GM23338 (cell line): ENCODE measurements around the gene KRTAP10-10. TPM values are rescaled to one million over a fixed set of nuclear protein-coding genes. Genes with fewer than 3 reads are reported as not detected.
A peak's percentile ranks its signal among the peaks of the same experiment; 100 is the strongest.

ENCODE experiments used
- ATAC-seq: fragments of 200-7000 bp; cut with Tn5 transposase; 3 replicates; pipeline ENCODE4 v1.9.1; 2020
- DNase-seq: peaks from one replicate; pipeline ENCODE4 v3.0.0-alpha.2; 2015; ENCODE audit warnings: low spot score
- H2AFZ ChIP-seq: fragments of 200-600 bp; sonication (generic); 2 replicates; pipeline ENCODE4 v1.8.0; 2016; ENCODE audit warnings: antibody characterized with exemption, mild to moderate bottlenecking, moderate library complexity
- H3F3A ChIP-seq: fragments of 200-600 bp; sonication (generic); replicated peaks from 2 replicates; pipeline ENCODE4 v1.8.0; 2017; ENCODE audit warnings: antibody characterized with exemption, mixed run types, low read depth
- H3K27ac ChIP-seq: fragments of 200-600 bp; sonication (generic); 2 replicates; pipeline ENCODE4 v1.6.1; 2016; ENCODE audit warnings: low read depth
- H3K27me3 ChIP-seq: fragments of 200-600 bp; sonication (generic); 2 replicates; pipeline ENCODE4 v1.8.0; 2016; ENCODE audit warnings: mild to moderate bottlenecking, mixed run types, moderate library complexity; ENCODE audit not compliant: insufficient read depth
- H3K36me3 ChIP-seq: fragments of 200-600 bp; sonication (generic); 2 replicates; pipeline ENCODE4 v1.8.0; 2016; ENCODE audit warnings: mild to moderate bottlenecking; ENCODE audit not compliant: insufficient read depth
- H3K4me1 ChIP-seq: fragments of 200-600 bp; sonication (generic); 2 replicates; pipeline ENCODE4 v1.8.0; 2016; ENCODE audit warnings: mild to moderate bottlenecking, moderate library complexity; ENCODE audit not compliant: insufficient read depth
- H3K4me2 ChIP-seq: fragments of 200-600 bp; sonication (generic); 2 replicates; pipeline ENCODE4 v1.7.1; 2017; ENCODE audit warnings: mixed run types
- H3K4me3 ChIP-seq: fragments of 200-600 bp; sonication (generic); 2 replicates; pipeline ENCODE4 v1.6.1; 2016; ENCODE audit warnings: mixed run types
- H3K79me2 ChIP-seq: fragments of 200-600 bp; sonication (generic); replicated peaks from 2 replicates; pipeline ENCODE4 v1.8.0; 2017; ENCODE audit warnings: mild to moderate bottlenecking; ENCODE audit not compliant: insufficient read depth
- H3K9me2 ChIP-seq: fragments of 200-600 bp; sonication (generic); 2 replicates; pipeline ENCODE4 v1.8.0; 2017; ENCODE audit not compliant: insufficient read depth
- H4K20me1 ChIP-seq: fragments of 200-600 bp; sonication (generic); replicated peaks from 2 replicates; pipeline ENCODE4 v1.8.0; 2017; ENCODE audit warnings: mild to moderate bottlenecking; ENCODE audit not compliant: insufficient read depth
- H3K27ac Mint-ChIP-seq: 2 replicates; pipeline ENCODE4 v1.8.0; 2020; ENCODE audit warnings: inconsistent platforms, mild to moderate bottlenecking, moderate library complexity, mixed read lengths
- H3K27me3 Mint-ChIP-seq: 3 replicates; pipeline ENCODE4 v1.8.0; 2022; ENCODE audit warnings: low read depth, mild to moderate bottlenecking, moderate library complexity, mixed read lengths, inconsistent platforms; ENCODE audit not compliant: insufficient read depth, poor library complexity
- H3K36me3 Mint-ChIP-seq: 3 replicates; pipeline ENCODE4 v1.8.0; 2021; ENCODE audit warnings: low read depth, mild to moderate bottlenecking, inconsistent platforms, moderate library complexity, mixed read lengths
- H3K4me1 Mint-ChIP-seq: 3 replicates; pipeline ENCODE4 v1.8.0; 2020; ENCODE audit warnings: mild to moderate bottlenecking, inconsistent platforms, mixed read lengths
- H3K4me3 Mint-ChIP-seq: 3 replicates; pipeline ENCODE4 v1.8.0; 2021; ENCODE audit warnings: moderate library complexity, mild to moderate bottlenecking, inconsistent platforms, mixed read lengths
- H3K9me3 Mint-ChIP-seq: 3 replicates; pipeline ENCODE4 v1.8.0; 2020; ENCODE audit warnings: moderate library complexity, mild to moderate bottlenecking, inconsistent platforms, mixed read lengths
- CREB1 ChIP-seq: fragments of 250-450 bp; sonication (Bioruptor Pico); IDR thresholded peaks from 2 replicates; pipeline ENCODE4 v1.5.0; 2020; ENCODE audit warnings: low read depth, mild to moderate bottlenecking, moderate library complexity
- EZH2 ChIP-seq: fragments of 200-600 bp; sonication (generic); IDR thresholded peaks from one replicate; pipeline ENCODE4 v1.8.0; 2017; ENCODE audit warnings: antibody characterized with exemption, mild to moderate bottlenecking, low read depth; ENCODE audit not compliant: unreplicated experiment
- EZH2phosphoT487 ChIP-seq: fragments of 200-600 bp; sonication (generic); IDR thresholded peaks from one replicate; pipeline ENCODE4 v1.8.1; 2018; ENCODE audit warnings: antibody characterized with exemption; ENCODE audit not compliant: unreplicated experiment
- JUNB ChIP-seq: IDR thresholded peaks from one replicate; pipeline ENCODE4 v1.6.1; 2016; ENCODE audit warnings: antibody characterized with exemption; ENCODE audit not compliant: unreplicated experiment
- NANOG ChIP-seq: IDR thresholded peaks from 2 replicates; pipeline ENCODE4 v1.6.1; 2016; ENCODE audit warnings: antibody characterized with exemption, borderline replicate concordance
- POLR2AphosphoS5 ChIP-seq: IDR thresholded peaks from 2 replicates; pipeline ENCODE4 v1.6.1; 2016; ENCODE audit warnings: antibody characterized with exemption, low read depth
- STAT1 ChIP-seq: IDR thresholded peaks from one replicate; pipeline ENCODE4 v1.6.1; 2016; ENCODE audit warnings: antibody characterized with exemption; ENCODE audit not compliant: unreplicated experiment
- ZNF114 ChIP-seq: fragments of 250-450 bp; sonication (Bioruptor Pico); IDR thresholded peaks from 2 replicates; pipeline ENCODE4 v1.5.0; 2020; ENCODE audit warnings: mild to moderate bottlenecking, moderate library complexity
- ZNF331 ChIP-seq: fragments of 250-450 bp; sonication (Bioruptor Pico); IDR thresholded peaks from 2 replicates; pipeline ENCODE4 v1.5.0; 2020; ENCODE audit warnings: low read depth, mild to moderate bottlenecking, moderate library complexity
- polyA plus RNA-seq: library from polyadenylated mRNA; unstranded; fragments of >200 nt; fragmentation: Nextera tagmentation; extraction: Ambion mirVana; gene quantifications from 2 replicates; pipeline ENCODE4 v1.2.1, GENCODE V29; 2016
- total RNA-seq: library from RNA; depleted of rRNA; stranded (reverse); fragments of >200 nt; shearing (Covaris generic); gene quantifications from 2 replicates; pipeline ENCODE4 v1.2.3, GENCODE V29; 2014
- TF ChIP-seq, protein P1 (sequence below), 2 experiments: fragments of 200-600 bp in 1 of 2; sonication (generic) in 1 of 2; conservative IDR thresholded peaks; 2 replicates each; pipeline versions ENCODE4 v1.5.1 to v1.6.1; 2016 to 2017; ENCODE audit warnings: antibody characterized with exemption in 2 of 2, low read depth in 2 of 2, mild to moderate bottlenecking in 2 of 2, moderate library complexity in 1 of 2
- TF ChIP-seq, protein P2 (sequence below): fragments of 250-450 bp; sonication (Bioruptor Pico); IDR thresholded peaks from 2 replicates; pipeline ENCODE4 v1.5.0; 2020; ENCODE audit warnings: mild to moderate bottlenecking, moderate library complexity
- TF ChIP-seq, protein P3 (sequence below): IDR thresholded peaks from one replicate; pipeline ENCODE4 v1.6.1; 2018; ENCODE audit warnings: antibody characterized with exemption; ENCODE audit not compliant: unreplicated experiment
- TF ChIP-seq, protein P4 (sequence below): IDR thresholded peaks from 2 replicates; pipeline ENCODE4 v1.6.1; 2016; ENCODE audit warnings: antibody characterized with exemption

The KRTAP10-10 gene
- total and polyA plus RNA-seq, 2 experiments from 2014 or later, result not detected

DNA sequence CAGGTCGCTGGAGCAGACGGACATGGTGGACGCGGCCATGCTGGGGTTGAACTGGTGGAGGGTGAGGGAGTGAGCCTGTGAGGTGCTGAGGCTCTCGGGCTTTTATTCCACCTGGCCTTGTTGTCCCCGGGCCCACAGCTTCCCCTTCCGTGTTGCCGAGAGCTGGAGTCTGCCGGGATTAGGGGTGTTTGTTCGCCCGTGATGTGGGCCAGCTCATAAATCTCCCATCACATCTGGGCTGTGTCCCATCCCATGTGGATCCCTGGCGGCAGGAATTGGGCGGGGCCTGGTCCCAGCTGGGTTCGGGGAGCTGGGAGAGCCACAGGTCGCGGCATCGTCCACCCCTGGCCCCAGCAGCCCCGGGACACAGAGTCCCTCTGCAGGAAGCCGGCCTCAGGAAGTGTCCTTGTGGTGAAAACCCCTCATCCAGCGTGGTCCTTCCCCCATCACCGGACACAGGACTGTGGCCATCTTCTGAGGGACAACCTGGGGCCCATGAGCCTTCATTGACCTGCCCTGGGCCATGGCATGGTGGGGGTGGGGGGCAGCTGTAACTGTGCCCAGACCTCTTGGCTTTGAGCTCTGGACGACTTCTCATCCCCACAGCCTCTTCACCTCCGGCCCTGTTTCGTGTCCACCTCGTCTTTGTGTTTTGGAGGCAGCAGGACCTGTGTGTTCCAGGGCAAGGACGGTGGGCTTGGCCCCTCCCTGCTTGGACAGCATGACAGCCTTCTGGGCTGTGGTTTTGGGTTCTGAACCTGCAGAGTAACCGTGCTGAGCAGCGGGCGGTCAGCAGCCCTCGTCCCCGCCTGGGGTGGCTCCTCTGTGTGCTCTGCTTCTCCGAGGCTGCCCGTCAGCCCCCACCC is 44.5 kb upstream of the KRTAP10-10 start, which contains the start of gene KRTAP10-6:
Gene KRTAP10-6, minus strand, starts transcription at position 60 of the 866 bp plus-strand sequence. Its CDS starts 21 bp downstream, at position 39.
- H3K9me2 ChIP-seq, result no peaks in the 10 kb centered on the region
- H3K27ac Mint-ChIP-seq, result 0 out of 2 replicates have a peak within 1 kb of the TSS, but pooled peaks have one; percentile 58
- no peaks in the 10 kb centered on the region for H3K36me3 ChIP-seq
- H3K27ac ChIP-seq, result no peak within 1 kb of the TSS
- no peaks in the 10 kb centered on the region; the same call in 2 of the 3 replicates for H3K9me3 Mint-ChIP-seq
- peaks cover 19% of the 10 kb centered on the region for H3K4me1 ChIP-seq
- peaks cover 14% of the 10 kb centered on the region for H3K4me1 Mint-ChIP-seq
- no peak within 1 kb of the TSS for H3K4me3 Mint-ChIP-seq
- TF ChIP-seq, protein P1, sequence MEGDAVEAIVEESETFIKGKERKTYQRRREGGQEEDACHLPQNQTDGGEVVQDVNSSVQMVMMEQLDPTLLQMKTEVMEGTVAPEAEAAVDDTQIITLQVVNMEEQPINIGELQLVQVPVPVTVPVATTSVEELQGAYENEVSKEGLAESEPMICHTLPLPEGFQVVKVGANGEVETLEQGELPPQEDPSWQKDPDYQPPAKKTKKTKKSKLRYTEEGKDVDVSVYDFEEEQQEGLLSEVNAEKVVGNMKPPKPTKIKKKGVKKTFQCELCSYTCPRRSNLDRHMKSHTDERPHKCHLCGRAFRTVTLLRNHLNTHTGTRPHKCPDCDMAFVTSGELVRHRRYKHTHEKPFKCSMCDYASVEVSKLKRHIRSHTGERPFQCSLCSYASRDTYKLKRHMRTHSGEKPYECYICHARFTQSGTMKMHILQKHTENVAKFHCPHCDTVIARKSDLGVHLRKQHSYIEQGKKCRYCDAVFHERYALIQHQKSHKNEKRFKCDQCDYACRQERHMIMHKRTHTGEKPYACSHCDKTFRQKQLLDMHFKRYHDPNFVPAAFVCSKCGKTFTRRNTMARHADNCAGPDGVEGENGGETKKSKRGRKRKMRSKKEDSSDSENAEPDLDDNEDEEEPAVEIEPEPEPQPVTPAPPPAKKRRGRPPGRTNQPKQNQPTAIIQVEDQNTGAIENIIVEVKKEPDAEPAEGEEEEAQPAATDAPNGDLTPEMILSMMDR (conservative IDR thresholded peaks at IDR 0.05; ENCODE audit: low read depth in 2 of 2), result no peak
- no peak for TF ChIP-seq ZNF331
- TF ChIP-seq EZH2, result no peak
- TF ChIP-seq EZH2phosphoT487, result no peak
- TF ChIP-seq, protein P2, sequence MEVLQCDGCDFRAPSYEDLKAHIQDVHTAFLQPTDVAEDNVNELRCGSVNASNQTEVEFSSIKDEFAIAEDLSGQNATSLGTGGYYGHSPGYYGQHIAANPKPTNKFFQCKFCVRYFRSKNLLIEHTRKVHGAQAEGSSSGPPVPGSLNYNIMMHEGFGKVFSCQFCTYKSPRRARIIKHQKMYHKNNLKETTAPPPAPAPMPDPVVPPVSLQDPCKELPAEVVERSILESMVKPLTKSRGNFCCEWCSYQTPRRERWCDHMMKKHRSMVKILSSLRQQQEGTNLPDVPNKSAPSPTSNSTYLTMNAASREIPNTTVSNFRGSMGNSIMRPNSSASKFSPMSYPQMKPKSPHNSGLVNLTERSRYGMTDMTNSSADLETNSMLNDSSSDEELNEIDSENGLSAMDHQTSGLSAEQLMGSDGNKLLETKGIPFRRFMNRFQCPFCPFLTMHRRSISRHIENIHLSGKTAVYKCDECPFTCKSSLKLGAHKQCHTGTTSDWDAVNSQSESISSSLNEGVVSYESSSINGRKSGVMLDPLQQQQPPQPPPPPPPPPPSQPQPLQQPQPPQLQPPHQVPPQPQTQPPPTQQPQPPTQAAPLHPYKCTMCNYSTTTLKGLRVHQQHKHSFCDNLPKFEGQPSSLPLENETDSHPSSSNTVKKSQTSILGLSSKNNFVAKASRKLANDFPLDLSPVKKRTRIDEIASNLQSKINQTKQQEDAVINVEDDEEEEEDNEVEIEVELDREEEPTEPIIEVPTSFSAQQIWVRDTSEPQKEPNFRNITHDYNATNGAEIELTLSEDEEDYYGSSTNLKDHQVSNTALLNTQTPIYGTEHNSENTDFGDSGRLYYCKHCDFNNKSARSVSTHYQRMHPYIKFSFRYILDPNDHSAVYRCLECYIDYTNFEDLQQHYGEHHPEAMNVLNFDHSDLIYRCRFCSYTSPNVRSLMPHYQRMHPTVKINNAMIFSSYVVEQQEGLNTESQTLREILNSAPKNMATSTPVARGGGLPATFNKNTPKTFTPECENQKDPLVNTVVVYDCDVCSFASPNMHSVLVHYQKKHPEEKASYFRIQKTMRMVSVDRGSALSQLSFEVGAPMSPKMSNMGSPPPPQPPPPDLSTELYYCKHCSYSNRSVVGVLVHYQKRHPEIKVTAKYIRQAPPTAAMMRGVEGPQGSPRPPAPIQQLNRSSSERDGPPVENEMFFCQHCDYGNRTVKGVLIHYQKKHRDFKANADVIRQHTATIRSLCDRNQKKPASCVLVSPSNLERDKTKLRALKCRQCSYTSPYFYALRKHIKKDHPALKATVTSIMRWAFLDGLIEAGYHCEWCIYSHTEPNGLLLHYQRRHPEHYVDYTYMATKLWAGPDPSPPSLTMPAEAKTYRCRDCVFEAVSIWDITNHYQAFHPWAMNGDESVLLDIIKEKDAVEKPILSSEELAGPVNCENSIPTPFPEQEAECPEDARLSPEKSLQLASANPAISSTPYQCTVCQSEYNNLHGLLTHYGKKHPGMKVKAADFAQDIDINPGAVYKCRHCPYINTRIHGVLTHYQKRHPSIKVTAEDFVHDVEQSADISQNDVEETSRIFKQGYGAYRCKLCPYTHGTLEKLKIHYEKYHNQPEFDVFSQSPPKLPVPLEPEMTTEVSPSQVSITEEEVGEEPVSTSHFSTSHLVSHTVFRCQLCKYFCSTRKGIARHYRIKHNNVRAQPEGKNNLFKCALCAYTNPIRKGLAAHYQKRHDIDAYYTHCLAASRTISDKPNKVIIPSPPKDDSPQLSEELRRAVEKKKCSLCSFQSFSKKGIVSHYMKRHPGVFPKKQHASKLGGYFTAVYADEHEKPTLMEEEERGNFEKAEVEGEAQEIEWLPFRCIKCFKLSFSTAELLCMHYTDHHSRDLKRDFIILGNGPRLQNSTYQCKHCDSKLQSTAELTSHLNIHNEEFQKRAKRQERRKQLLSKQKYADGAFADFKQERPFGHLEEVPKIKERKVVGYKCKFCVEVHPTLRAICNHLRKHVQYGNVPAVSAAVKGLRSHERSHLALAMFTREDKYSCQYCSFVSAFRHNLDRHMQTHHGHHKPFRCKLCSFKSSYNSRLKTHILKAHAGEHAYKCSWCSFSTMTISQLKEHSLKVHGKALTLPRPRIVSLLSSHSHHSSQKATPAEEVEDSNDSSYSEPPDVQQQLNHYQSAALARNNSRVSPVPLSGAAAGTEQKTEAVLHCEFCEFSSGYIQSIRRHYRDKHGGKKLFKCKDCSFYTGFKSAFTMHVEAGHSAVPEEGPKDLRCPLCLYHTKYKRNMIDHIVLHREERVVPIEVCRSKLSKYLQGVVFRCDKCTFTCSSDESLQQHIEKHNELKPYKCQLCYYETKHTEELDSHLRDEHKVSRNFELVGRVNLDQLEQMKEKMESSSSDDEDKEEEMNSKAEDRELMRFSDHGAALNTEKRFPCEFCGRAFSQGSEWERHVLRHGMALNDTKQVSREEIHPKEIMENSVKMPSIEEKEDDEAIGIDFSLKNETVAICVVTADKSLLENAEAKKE, result no peak
- no peak for TF ChIP-seq JUNB
- TF ChIP-seq NANOG, result no peak
- TF ChIP-seq, protein P3, sequence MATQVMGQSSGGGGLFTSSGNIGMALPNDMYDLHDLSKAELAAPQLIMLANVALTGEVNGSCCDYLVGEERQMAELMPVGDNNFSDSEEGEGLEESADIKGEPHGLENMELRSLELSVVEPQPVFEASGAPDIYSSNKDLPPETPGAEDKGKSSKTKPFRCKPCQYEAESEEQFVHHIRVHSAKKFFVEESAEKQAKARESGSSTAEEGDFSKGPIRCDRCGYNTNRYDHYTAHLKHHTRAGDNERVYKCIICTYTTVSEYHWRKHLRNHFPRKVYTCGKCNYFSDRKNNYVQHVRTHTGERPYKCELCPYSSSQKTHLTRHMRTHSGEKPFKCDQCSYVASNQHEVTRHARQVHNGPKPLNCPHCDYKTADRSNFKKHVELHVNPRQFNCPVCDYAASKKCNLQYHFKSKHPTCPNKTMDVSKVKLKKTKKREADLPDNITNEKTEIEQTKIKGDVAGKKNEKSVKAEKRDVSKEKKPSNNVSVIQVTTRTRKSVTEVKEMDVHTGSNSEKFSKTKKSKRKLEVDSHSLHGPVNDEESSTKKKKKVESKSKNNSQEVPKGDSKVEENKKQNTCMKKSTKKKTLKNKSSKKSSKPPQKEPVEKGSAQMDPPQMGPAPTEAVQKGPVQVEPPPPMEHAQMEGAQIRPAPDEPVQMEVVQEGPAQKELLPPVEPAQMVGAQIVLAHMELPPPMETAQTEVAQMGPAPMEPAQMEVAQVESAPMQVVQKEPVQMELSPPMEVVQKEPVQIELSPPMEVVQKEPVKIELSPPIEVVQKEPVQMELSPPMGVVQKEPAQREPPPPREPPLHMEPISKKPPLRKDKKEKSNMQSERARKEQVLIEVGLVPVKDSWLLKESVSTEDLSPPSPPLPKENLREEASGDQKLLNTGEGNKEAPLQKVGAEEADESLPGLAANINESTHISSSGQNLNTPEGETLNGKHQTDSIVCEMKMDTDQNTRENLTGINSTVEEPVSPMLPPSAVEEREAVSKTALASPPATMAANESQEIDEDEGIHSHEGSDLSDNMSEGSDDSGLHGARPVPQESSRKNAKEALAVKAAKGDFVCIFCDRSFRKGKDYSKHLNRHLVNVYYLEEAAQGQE, result no peak
- TF ChIP-seq, protein P4, sequence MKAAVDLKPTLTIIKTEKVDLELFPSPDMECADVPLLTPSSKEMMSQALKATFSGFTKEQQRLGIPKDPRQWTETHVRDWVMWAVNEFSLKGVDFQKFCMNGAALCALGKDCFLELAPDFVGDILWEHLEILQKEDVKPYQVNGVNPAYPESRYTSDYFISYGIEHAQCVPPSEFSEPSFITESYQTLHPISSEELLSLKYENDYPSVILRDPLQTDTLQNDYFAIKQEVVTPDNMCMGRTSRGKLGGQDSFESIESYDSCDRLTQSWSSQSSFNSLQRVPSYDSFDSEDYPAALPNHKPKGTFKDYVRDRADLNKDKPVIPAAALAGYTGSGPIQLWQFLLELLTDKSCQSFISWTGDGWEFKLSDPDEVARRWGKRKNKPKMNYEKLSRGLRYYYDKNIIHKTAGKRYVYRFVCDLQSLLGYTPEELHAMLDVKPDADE, result no peak
- TF ChIP-seq CREB1, result no peak
- TF ChIP-seq POLR2AphosphoS5, result no peak
- TF ChIP-seq STAT1, result no peak
- TF ChIP-seq ZNF114 (CRISPR knock-in tag), result no peak
- peak within 1 kb of the TSS; percentile 76; the same call in 1 of the 2 replicates for H2AFZ ChIP-seq
- peak; percentile 38 for ATAC-seq
- H3K4me3 ChIP-seq, result no peak within 1 kb of the TSS
- H3K4me2 ChIP-seq, result peak within 1 kb of the TSS; percentile 32; the same call in 1 of the 2 replicates
- H3K79me2 ChIP-seq, result no peaks in the 10 kb centered on the region
- H3K36me3 Mint-ChIP-seq, result no peaks in the 10 kb centered on the region; the same call in 2 of the 3 replicates
- no peaks in the 10 kb centered on the region for H3K27me3 ChIP-seq
- no peaks in the 10 kb centered on the region for H4K20me1 ChIP-seq
- peak; percentile 29 for DNase-seq
- H3K27me3 Mint-ChIP-seq, result peaks cover 6% of the 10 kb centered on the region
- H3F3A ChIP-seq, result 0 out of 2 replicates have a peak, but pooled peaks cover 4% of the 10 kb centered on the region
